ENCODE data around the gene PCDHB6.
"Not testable (repeated sequence)": the region's sequence is repeated elsewhere in the genome, so short reads cannot be mapped to it uniquely, and the experiment has no call there.

PCDHB6 gene

DNA sequence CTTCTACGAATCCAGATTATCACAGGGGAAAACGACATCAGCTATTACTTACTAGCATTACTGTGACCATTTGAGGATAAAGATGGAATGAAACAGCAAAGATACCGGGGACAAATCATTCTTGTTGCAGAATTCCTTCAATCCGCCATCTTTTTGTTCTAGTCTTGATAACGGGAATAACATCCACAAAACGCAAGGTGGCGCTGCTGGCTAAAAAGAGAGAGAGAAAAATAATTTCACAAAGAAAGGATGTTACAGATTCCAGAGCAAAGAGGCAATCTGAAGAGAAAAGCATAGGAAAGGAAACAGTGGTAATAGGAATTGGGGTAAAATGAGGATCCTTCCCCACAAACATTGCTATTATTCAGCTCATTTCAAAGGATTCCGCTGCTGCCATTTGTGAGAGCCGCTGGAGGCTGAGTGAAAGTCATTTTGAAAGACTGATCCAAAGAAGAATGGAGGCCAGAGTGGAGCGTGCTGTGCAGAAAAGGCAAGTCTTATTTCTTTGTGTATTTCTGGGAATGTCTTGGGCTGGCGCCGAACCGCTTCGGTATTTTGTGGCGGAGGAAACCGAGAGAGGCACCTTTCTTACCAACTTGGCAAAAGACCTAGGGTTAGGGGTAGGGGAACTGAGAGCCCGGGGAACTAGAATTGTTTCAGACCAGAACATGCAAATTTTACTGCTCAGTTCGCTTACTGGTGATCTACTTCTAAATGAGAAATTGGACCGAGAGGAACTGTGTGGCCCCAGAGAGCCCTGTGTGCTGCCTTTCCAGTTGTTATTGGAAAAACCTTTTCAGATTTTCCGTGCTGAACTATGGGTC, 22.7 kb downstream of the PCDHB6 start, which contains the start of gene PCDHB7:
Gene PCDHB7 (plus strand): TSS at position 264 of the 824 bp plus-strand sequence. CDS start 192 bp downstream, at position 456.
- DNase-seq = no peak

DNA sequence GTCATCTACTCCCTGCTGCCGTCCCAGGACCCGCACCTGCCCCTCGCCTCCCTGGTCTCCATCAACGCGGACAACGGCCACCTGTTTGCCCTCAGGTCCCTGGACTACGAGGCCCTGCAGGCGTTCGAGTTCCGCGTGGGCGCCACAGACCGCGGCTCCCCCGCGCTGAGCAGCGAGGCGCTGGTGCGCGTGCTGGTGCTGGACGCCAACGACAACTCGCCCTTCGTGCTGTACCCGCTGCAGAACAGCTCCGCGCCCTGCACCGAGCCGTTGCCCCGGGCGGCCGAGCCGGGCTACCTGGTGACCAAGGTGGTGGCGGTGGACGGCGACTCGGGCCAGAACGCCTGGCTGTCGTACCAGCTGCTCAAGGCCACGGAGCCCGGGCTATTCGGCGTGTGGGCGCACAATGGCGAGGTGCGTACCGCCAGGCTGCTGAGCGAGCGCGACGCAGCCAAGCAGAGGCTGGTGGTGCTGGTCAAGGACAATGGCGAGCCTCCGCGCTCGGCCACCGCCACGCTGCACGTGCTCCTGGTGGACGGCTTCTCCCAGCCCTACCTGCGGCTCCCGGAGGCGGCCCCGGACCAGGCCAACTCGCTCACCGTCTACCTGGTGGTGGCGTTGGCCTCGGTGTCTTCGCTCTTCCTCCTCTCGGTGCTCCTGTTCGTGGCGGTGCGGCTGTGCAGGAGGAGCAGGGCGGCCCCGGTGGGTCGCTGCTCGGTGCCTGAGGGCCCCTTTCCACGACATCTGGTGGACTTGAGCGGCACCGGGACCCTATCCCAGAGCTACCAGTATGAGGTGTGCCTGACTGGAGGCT, 24.6 kb downstream of the PCDHB6 start:
- not testable (repeated sequence) for DNase-seq

DNA sequence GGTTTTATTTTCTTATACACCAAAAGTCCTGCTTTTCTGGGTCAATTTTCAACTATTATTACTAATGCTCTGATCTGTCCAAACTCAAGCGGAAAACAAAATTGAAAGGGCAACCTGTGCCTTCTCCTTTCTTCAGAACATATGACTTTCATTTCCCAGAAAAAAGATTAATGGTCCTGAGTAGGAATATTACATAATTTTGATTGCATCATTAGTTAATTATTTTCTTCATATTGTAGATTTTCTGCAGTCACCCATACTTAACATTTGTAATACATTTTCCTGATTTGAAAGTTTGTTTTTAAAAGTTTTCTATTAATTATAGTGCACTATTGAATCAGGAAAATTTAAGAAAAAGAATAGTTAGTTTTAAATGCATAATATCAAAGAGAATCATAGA, 26.1 kb downstream of the PCDHB6 start:
- DNase-seq = no peak

DNA sequence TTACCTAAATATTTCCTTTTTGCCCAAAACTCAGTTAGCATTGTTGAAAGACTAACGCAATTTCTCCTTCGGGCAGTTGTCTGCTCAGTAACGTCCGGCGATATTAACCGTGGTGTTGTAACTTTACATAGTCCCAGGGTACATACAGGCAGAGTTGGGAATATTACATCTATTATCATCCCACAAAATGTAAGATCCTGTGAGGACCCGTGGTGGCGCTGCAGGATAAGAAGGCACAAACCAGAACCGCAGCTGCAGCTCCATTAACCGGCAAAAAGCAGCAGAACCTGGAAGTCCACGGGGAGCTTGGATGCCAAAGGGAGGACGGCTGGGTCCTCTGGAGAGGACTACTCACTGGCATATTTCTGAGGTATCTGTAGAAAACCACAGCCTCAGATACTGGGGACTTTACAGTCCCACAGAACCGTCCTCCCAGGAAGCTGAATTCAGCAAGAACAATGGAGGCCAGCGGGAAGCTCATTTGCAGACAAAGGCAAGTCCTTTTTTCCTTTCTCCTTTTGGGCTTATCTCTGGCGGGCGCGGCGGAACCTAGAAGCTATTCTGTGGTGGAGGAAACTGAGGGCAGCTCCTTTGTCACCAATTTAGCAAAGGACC, 27.8 kb downstream of the PCDHB6 start, which contains the start of gene PCDHB8:
Gene PCDHB8 (plus strand): TSS at position 214 of the 615 bp plus-strand sequence. CDS start 245 bp downstream, at position 459.
- not testable (repeated sequence) for DNase-seq

DNA sequence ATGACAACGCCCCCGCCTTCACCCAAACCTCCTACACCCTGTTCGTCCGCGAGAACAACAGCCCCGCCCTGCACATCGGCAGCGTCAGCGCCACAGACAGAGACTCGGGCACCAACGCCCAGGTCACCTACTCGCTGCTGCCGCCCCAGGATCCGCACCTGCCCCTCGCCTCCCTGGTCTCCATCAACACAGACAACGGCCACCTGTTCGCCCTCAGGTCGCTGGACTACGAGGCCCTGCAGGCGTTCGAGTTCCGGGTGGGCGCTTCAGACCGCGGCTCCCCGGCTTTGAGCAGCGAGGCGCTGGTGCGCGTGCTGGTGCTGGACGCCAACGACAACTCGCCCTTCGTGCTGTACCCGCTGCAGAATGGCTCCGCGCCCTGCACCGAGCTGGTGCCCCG, 29.5 kb downstream of the PCDHB6 start:
- not testable (repeated sequence) for DNase-seq

DNA sequence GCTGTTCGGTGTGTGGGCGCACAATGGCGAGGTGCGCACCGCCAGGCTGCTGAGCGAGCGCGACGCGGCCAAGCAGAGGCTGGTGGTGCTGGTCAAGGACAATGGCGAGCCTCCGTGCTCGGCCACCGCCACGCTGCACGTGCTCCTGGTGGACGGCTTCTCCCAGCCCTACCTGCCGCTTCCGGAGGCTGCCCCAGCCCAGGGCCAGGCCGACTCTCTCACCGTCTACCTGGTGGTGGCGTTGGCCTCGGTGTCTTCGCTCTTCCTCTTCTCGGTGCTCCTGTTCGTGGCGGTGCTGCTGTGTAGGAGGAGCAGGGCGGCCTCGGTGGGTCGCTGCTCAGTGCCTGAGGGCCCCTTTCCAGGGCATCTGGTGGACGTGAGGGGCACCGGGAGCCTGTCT, 30.0 kb downstream of the PCDHB6 start:
- not testable (repeated sequence) for DNase-seq

DNA sequence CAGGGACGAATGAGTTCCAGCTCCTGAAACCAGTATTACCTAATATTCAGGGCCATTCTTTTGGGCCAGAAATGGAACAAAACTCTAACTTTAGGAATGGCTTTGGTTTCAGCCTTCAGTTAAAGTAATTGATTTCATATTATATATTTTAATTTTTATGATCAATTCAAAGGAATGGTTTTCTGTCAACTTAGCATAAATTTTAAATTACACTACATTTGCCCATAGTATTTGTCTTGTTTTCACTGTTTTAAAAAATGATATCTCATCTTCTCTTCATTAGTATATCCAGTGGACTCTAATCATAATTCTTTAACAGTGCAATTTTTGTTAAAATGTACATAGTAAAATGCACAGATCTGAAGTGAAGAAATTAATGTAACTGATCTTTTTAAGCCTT, 30.5 kb downstream of the PCDHB6 start:
- no peak for DNase-seq

DNA sequence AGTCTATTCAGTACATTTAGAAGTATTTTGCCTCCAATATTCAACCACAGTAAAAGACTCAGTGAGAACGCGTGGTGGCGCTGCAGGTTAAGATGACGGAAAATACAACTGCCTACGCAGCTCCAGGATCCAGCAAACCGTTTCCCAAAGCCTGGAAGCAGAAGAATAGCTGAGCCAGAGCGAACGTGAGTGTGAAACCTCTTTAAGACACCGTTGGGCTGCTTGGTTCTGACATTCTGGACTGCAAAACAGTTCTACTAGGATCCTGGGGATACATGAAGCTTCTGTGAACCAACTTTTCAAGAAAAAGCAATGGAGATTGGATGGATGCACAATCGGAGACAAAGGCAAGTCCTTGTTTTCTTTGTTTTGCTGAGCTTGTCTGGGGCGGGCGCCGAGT, 32.4 kb downstream of the PCDHB6 start, which contains the start of gene PCDHB16:
Gene PCDHB16 (plus strand): TSS at position 140 of the 400 bp plus-strand sequence. CDS start 173 bp downstream, at position 313.
- DNase-seq = no peak

DNA sequence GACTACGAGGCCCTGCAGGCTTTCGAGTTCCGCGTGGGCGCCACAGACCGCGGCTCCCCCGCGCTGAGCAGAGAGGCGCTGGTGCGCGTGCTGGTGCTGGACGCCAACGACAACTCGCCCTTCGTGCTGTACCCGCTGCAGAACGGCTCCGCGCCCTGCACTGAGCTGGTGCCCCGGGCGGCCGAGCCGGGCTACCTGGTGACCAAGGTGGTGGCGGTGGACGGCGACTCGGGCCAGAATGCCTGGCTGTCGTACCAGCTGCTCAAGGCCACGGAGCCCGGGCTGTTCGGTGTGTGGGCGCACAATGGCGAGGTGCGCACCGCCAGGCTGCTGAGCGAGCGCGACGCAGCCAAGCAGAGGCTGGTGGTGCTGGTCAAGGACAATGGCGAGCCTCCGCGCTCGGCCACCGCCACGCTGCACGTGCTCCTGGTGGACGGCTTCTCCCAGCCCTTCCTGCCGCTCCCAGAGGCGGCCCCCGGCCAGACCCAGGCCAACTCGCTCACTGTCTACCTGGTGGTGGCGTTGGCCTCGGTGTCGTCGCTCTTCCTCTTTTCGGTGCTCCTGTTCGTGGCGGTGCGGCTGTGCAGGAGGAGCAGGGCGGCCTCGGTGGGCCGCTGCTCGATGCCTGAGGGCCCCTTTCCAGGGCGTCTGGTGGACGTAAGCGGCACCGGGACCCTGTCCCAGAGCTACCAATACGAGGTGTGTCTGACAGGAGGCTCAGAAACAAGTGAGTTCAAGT, 34.4 kb downstream of the PCDHB6 start:
- not testable (repeated sequence) for DNase-seq

DNA sequence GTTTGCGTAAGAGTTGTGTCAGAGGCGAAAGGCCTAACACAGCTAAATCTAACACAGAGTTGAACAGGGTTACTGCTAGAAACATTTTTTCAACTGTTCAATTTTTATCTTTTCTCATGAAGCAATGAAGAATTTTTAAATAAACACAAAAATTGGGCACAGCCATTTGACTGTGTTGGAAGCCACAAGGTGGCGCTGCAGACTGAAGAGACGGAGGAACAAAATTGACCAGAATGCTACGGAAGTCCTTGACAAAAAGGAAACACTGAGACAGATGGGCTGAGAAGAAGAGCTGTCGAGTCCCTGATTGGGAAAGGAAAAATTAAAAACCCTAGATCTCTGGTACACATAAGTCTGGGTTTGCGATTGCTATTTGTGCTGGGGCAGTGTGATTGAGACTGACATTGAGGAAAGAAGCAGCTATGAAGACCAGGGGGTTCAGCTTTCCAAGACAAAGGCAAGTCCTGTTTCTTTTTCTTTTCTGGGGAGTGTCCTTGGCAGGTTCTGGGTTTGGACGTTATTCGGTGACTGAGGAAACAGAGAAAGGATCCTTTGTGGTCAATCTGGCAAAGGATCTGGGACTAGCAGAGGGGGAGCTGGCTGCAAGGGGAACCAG, 37.1 kb downstream of the PCDHB6 start, which contains the start of gene PCDHB9:
Gene PCDHB9 (plus strand): TSS at position 265 of the 616 bp plus-strand sequence. CDS start 158 bp downstream, at position 423.
- no peak for DNase-seq

DNA sequence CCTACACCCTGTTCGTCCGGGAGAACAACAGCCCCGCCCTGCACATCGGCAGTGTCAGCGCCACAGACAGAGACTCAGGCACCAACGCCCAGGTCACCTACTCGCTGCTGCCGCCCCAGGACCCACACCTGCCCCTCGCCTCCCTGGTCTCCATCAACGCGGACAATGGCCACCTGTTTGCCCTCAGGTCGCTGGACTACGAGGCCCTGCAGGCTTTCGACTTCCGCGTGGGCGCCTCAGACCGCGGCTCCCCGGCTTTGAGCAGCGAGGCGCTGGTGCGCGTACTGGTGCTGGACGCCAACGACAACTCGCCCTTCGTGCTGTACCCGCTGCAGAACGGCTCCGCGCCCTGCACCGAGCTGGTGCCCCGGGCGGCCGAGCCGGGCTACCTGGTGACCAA, 38.8 kb downstream of the PCDHB6 start:
- not testable (repeated sequence) for DNase-seq

DNA sequence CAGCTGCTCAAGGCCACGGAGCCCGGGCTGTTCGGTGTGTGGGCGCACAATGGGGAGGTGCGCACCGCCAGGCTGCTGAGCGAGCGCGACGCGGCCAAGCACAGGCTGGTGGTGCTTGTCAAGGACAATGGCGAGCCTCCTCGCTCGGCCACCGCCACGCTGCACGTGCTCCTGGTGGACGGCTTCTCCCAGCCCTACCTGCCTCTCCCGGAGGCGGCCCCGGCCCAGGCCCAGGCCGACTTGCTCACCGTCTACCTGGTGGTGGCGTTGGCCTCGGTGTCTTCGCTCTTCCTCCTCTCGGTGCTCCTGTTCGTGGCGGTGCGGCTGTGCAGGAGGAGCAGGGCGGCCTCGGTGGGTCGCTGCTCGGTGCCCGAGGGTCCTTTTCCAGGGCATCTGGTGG, 39.3 kb downstream of the PCDHB6 start:
- DNase-seq = not testable (repeated sequence)

DNA sequence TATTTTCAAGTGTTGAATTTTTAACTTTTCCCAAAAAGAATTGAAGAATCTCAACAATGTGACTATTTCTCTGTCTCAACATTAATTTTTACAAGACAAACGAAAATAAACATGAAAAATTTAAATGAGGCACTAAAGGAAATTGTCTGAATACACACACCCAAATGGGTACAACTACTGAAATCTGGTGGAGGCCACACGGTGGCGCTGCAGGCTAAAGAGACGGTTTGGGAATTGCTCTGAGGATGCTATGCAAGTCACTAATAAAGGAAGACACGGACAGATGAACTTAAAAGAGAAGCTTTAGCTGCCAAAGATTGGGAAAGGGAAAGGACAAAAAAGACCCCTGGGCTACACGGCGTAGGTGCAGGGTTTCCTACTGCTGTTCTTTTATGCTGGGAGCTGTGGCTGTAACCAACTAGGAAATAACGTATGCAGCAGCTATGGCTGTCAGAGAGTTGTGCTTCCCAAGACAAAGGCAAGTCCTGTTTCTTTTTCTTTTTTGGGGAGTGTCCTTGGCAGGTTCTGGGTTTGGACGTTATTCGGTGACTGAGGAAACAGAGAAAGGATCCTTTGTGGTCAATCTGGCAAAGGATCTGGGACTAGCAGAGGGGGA, 42.4 kb downstream of the PCDHB6 start, which contains the start of gene PCDHB10:
Gene PCDHB10 (plus strand): TSS at position 244 of the 616 bp plus-strand sequence. CDS start 200 bp downstream, at position 444.
- DNase-seq = no peak

DNA sequence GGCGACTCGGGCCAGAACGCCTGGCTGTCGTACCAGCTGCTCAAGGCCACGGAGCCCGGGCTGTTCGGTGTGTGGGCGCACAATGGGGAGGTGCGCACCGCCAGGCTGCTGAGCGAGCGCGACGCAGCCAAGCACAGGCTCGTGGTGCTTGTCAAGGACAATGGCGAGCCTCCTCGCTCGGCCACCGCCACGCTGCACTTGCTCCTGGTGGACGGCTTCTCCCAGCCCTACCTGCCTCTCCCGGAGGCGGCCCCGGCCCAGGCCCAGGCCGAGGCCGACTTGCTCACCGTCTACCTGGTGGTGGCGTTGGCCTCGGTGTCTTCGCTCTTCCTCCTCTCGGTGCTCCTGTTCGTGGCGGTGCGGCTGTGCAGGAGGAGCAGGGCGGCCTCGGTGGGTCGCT, 44.5 kb downstream of the PCDHB6 start:
- DNase-seq = not testable (repeated sequence)

DNA sequence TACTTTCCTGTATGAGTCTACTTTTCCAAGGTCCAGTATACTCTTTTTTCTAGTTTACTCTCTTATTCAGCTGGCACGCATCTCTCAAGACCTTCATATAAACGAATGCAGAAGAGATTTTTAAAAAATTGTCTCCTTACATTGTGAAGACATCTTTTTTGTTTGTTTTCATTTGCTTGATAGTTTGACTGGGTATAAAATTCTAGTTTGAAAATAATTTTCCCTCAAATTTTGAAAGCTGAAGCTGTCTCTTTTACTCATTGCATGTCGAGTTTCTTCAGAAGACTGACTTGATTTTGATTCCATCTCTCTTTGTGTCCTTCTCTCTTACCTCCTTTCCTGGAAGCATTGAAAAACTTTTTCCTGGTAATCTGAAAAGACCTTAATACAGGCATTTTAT, 46.5 kb downstream of the PCDHB6 start:
- DNase-seq = no peak

DNA sequence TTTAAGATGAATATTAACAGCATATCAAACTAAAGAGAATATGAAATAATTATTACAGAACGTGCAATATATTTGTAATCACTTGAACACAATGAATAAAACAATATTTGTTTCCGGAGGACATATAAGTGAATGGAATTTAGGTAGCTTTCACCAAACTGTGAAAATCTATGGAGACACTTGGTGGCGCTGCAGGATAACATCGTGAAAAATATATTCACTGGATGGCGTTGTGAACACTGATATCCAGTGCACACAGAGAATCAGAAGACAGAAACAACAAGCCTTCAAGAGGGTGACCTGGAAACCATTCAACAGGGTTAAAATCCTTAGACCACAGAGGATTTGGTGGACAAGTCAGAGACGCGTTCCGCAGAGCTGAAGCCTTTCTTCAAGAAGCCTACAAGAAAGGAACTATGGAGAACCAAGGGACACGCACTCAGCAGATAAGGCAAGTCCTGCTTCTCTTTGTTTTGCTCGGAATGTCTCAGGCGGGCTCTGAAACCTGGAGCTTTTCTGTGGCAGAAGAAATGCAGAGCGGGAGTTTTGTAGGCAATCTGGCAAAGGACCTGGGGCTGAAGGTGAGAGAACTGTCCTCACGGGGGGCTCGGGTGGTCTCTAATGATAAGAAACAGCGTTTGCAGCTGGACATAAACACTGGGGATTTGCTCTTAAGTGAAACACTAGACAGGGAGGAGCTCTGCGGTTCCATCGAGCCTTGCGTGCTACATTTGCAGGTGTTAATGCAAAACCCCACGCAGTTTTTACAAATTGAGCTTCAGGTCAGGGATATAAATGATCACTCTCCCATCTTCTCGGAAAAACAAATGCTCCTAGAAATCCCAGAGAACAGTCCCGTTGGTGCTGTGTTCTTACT, 49.7 kb downstream of the PCDHB6 start, which contains the start of gene PCDHB11:
Gene PCDHB11 (plus strand): TSS at position 269 of the 877 bp plus-strand sequence. CDS start 148 bp downstream, at position 417.
- DNase-seq = no peak

DNA sequence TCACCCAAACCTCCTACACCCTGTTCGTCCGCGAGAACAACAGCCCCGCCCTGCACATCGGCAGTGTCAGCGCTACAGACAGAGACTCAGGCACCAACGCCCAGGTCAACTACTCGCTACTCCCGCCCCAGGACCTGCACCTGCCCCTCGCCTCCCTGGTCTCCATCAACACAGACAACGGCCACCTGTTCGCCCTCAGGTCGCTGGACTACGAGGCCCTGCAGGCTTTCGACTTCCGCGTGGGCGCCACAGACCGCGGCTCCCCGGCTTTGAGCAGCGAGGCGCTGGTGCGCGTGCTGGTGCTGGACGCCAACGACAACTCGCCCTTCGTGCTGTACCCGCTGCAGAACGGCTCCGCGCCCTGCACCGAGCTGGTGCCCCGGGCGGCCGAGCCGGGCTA, 51.3 kb downstream of the PCDHB6 start:
- DNase-seq = not testable (repeated sequence)

DNA sequence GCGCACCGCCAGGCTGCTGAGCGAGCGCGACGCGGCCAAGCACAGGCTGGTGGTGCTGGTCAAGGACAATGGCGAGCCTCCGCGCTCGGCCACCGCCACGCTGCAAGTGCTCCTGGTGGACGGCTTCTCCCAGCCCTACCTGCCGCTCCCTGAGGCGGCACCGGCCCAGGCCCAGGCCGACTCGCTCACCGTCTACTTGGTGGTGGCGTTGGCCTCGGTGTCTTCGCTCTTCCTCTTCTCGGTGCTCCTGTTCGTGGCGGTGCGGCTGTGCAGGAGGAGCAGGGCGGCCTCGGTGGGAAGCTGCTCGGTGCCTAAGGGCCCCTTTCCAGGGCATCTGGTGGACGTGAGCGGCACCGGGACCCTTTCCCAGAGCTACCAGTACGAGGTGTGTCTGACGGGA, 51.8 kb downstream of the PCDHB6 start:
- DNase-seq = not testable (repeated sequence)

All from cerebellar nuclear complex (tissue), 1 donor.